OCI-LY3 (cell line): ENCODE measurements around the gene MRPL2.

Experiments
- CTCF ChIP-seq: fragments of 200-600, 300-600 bp; sonication (generic); IDR thresholded peaks from 2 replicates; pipeline ENCODE4 v1.5.1; 2014; ENCODE audit warnings: antibody characterized with exemption, low read length, low read depth
- EZH2phosphoT487 ChIP-seq: fragments of 200-600 bp; shearing (Covaris generic); IDR thresholded peaks from 2 replicates; pipeline ENCODE4 v1.6.1; 2018; ENCODE audit warnings: antibody characterized with exemption, mixed run types, low read depth

GRCh38 chr6:43103253-43103876 is 44.1 kb upstream of the MRPL2 start:
- no peak for TF ChIP-seq CTCF
- no peak for TF ChIP-seq EZH2phosphoT487
